GM12878 (cell line): ENCODE results near the gene TMEM208. TPM values are rescaled to one million over a fixed set of nuclear protein-coding genes. Genes with fewer than 3 reads are reported as not detected.

ENCODE experiments used
- ATAC-seq: fragments of 200-7000 bp; cut with Tn5 transposase; 3 replicates; pipeline ENCODE4 v1.9.1; 2020; ENCODE audit warnings: mild to moderate bottlenecking, moderate library complexity
- BruUV-seq: library from RNA; stranded (reverse); fragments of 400-500 nt; replicated peaks from 2 replicates; lab custom pipeline; 2021; lab: Mats Ljungman, UMichigan
- CTCF ChIA-PET: fragments of 300-600 bp; sonication (Branson Sonifier 250); formaldehyde crosslinking; extraction: SDS; loops from one replicate; lab custom pipeline; 2021; ENCODE audit warnings: inconsistent platforms; lab: Yijun Ruan, JAX
- POLR2A ChIA-PET: fragments of 350-600 bp; formaldehyde crosslinking; extraction: SDS; loops from one replicate; lab custom pipeline; 2021; ENCODE audit warnings: inconsistent platforms; lab: Charles Lee
- RAD21 ChIA-PET: fragments of 300-600 bp; sonication (Branson Sonifier 250); formaldehyde crosslinking; loops from one replicate; lab custom pipeline; 2023; ENCODE audit warnings: antibody characterized with exemption; ENCODE audit not compliant: unreplicated experiment; lab: Charles Lee
- SMC1A ChIA-PET: fragments of 300-600 bp; sonication (Branson Sonifier 250); formaldehyde crosslinking; loops from one replicate; lab custom pipeline; 2023; ENCODE audit not compliant: unreplicated experiment, uncharacterized antibody; lab: Charles Lee
- DNase-seq: peaks from one replicate; pipeline ENCODE4 v3.0.0-alpha.2; 2011; ENCODE audit warnings: low read depth, low spot score
- FAIRE-seq: peaks from 3 replicates; lab custom pipeline; 2011; peaks lifted over from hg19 to GRCh38; lab: Jason Lieb, UNC
- H2AFZ ChIP-seq: 2 replicates; pipeline ENCODE4 v1.6.0; 2011; ENCODE audit warnings: low read depth, low read length, control low read depth; ENCODE audit not compliant: control insufficient read depth
- H3K27ac ChIP-seq: 2 replicates; pipeline ENCODE4 v1.5.1; 2011; ENCODE audit warnings: control low read depth; ENCODE audit not compliant: control insufficient read depth, insufficient read depth
- H3K27me3 ChIP-seq, 2 experiments: replicated peaks in 1 of 2; 2 replicates each; pipeline versions ENCODE4 v1.6.0 to v1.6.1; 2011; ENCODE audit warnings: low read length in 1 of 2; ENCODE audit not compliant: control insufficient read depth in 2 of 2, insufficient read depth in 2 of 2
- H3K36me3 ChIP-seq, 2 experiments: 2 replicates each; pipeline ENCODE4 v1.5.1; 2011; ENCODE audit warnings: low read length in 1 of 2; ENCODE audit not compliant: control insufficient read depth in 2 of 2, insufficient read depth in 2 of 2
- H3K4me1 ChIP-seq: 2 replicates; pipeline ENCODE4 v1.6.1; 2011; ENCODE audit warnings: mild to moderate bottlenecking, low read length, moderate library complexity, mixed read lengths; ENCODE audit not compliant: control insufficient read depth, insufficient read depth
- H3K4me2 ChIP-seq: 2 replicates; pipeline ENCODE4 v1.6.0; 2011; ENCODE audit warnings: control low read depth; ENCODE audit not compliant: control insufficient read depth, insufficient read depth
- H3K4me3 ChIP-seq: fragments of 200-600 bp; sonication (generic); 2 replicates; pipeline ENCODE4 v1.5.1; 2016
- H3K79me2 ChIP-seq: 2 replicates; pipeline ENCODE4 v1.6.0; 2011; ENCODE audit warnings: low read length; ENCODE audit not compliant: control insufficient read depth, insufficient read depth
- H3K9ac ChIP-seq: 2 replicates; pipeline ENCODE4 v1.8.0; 2011; ENCODE audit warnings: low read length, control low read depth, mixed read lengths; ENCODE audit not compliant: control insufficient read depth, insufficient read depth
- H3K9me3 ChIP-seq: replicated peaks from 3 replicates; pipeline ENCODE4 v1.5.1; 2011; ENCODE audit warnings: mild to moderate bottlenecking, low read length; ENCODE audit not compliant: control insufficient read depth, insufficient read depth
- H4K20me1 ChIP-seq: 2 replicates; pipeline ENCODE4 v1.6.0; 2011; ENCODE audit not compliant: control insufficient read depth, insufficient read depth
- ATF3 ChIP-seq: IDR thresholded peaks from 2 replicates; pipeline ENCODE4 v1.6.1; 2011; ENCODE audit warnings: low read depth, mild to moderate bottlenecking, low read length, moderate library complexity, borderline replicate concordance; ENCODE audit errors: extremely low read depth
- CBFB ChIP-seq: IDR thresholded peaks from 2 replicates; pipeline ENCODE4 v1.6.1; 2016; ENCODE audit warnings: antibody characterized with exemption, low read depth
- IKZF2 ChIP-seq, 2 experiments: fragments of 450-650 bp; IDR thresholded peaks; 2 replicates each; pipeline ENCODE4 v1.6.1; 2017; ENCODE audit warnings: mild to moderate bottlenecking in 2 of 2, moderate library complexity in 2 of 2
- POLR2A ChIP-seq: IDR thresholded peaks from 2 replicates; pipeline ENCODE4 v1.6.1; 2011; ENCODE audit warnings: low read depth, mild to moderate bottlenecking, low read length
- WGBS: methylation state at CpG from one replicate; pipeline ENCODE4 v1.1.6; 2016; ENCODE audit warnings: low lambda C conversion rate; ENCODE audit not compliant: insufficient replicate concordance, insufficient coverage; ENCODE audit errors: missing lambda C conversion rate; 5-methylcytosine and 5-hydroxymethylcytosine counted together
- in situ Hi-C: fragments of 300-500 bp; cut with MboI; formaldehyde crosslinking; loops from 9 replicates; pipeline ENCODE4 v1.14.3; 2018; ENCODE audit warnings: mixed read lengths
- intact Hi-C: fragments of 100-400 bp; cut with micrococcal nuclease; formaldehyde crosslinking; loops from one replicate; pipeline ENCODE4 v1.14.2; 2022; ENCODE audit not compliant: unreplicated experiment
- polyA plus RNA-seq, 11 experiments: library from polyadenylated mRNA; depleted of rRNA in 4 of 11; unstranded in 6 of 11; stranded (reverse) in 5 of 11; fragments of >200 nt; fragmentation: Nextera tagmentation in 4 of 11; fragmentation: Illumina TruSeq in 1 of 11; extraction: Ambion mirVana in 4 of 11; extraction: Trizol in 1 of 11; gene quantifications; 1 replicate in 1 of 11; 2 replicates in 10 of 11; pipeline versions ENCODE4 v1.2.1 to v1.2.3, GENCODE V29; 2011 to 2016; ENCODE audit warnings: inconsistent platforms in 2 of 11, missing spikeins in 2 of 11, low read depth in 1 of 11
- total RNA-seq, 4 experiments: library from RNA; depleted of rRNA in 3 of 4; stranded (reverse); fragments of >200 nt in 3 of 4; fragmentation: Illumina TruSeq in 1 of 4; extraction: Trizol in 1 of 4; gene quantifications; 2 replicates each; pipeline versions ENCODE4 v1.2.1 to v1.2.3, GENCODE V29; 2013 to 2021

Gene TMEM208
- total and polyA plus RNA-seq, 10 of the 15 experiments (the other 5 are each of a cell fraction or from before 2014, with no cell fraction given), result 34.1 to 244 (median 54.1) TPM

- CTCF ChIA-PET, result no interaction called here
- SMC1A ChIA-PET, result no interaction called here
- Histone ChIP-seq H3K9me3 (no peaks in the 10 kb centered on the region), H2AFZ (no peak overlapping the region), H3K27ac (no peak overlapping the region), H3K4me1 (no peaks in the 10 kb centered on the region), H3K9ac (no peak overlapping the region), H4K20me1 (no peaks in the 10 kb centered on the region), H3K27me3 (no peaks in the 10 kb centered on the region), H3K79me2 (no peaks in the 10 kb centered on the region), H3K4me3 (no peak overlapping the region), H3K4me2 (no peak overlapping the region), H3K36me3 (peaks cover 0 to 11% of the 10 kb centered on the region in 2 experiments; a peak in 3 of 4 replicates)
- no peak for FAIRE-seq
- POLR2A ChIA-PET, result no interaction called here
- DNase-seq, result no peak
- RAD21 ChIA-PET, result interaction anchor here (1.0 kb wide), 1 partner anchor 71 kb away, joined by 3 read pairs; no protein-coding TSS in a partner anchor
- intact Hi-C loops (no loop called here), in situ Hi-C loops (no loop called here)
- no peak for ATAC-seq
- 79% methylated on average over 21 of the region's 21 CpGs for WGBS
- no peak for TF ChIP-seq ATF3
- no peak for TF ChIP-seq IKZF2 (IDR thresholded peaks at IDR 0.05)
- no peak for TF ChIP-seq CBFB
- TF ChIP-seq POLR2A, result peak; percentile 61
- no TSS peak for BruUV-seq
These were observed 19.5 kb upstream of the TMEM208 start for GRCh38 chr16:67207249-67208091.
